MM.1S (cell line): ENCODE data around the gene LRRC25.

ENCODE experiments used
- DNase-seq: peaks from one replicate; pipeline ENCODE4 v3.0.0-alpha.2; 2015
- H2AFZ ChIP-seq: fragments of 300-600 bp; sonication (generic); 2 replicates; pipeline ENCODE4 v1.6.0; 2016; ENCODE audit warnings: antibody characterized with exemption, low read length
- H3F3A ChIP-seq: fragments of 300-600 bp; sonication (generic); 2 replicates; pipeline ENCODE4 v1.6.1; 2016; ENCODE audit warnings: mild to moderate bottlenecking, antibody characterized with exemption, low read length, moderate library complexity, mixed read lengths; ENCODE audit not compliant: insufficient read depth
- H3K27ac ChIP-seq: fragments of 300-600 bp; sonication (generic); 2 replicates; pipeline ENCODE4 v1.5.1; 2016; ENCODE audit warnings: mild to moderate bottlenecking, low read length
- H3K27me3 ChIP-seq: fragments of 300-600 bp; sonication (generic); replicated peaks from 2 replicates; pipeline ENCODE4 v1.6.0; 2016; ENCODE audit warnings: low read length; ENCODE audit not compliant: insufficient read depth
- H3K36me3 ChIP-seq: fragments of 300-600 bp; sonication (generic); replicated peaks from 2 replicates; pipeline ENCODE4 v1.6.1; 2016; ENCODE audit warnings: mild to moderate bottlenecking, low read length, mixed read lengths; ENCODE audit not compliant: insufficient read depth
- H3K4me1 ChIP-seq: fragments of 300-600 bp; sonication (generic); 2 replicates; pipeline ENCODE4 v1.6.1; 2016; ENCODE audit warnings: low read length, mixed read lengths
- H3K4me2 ChIP-seq: fragments of 300-600 bp; sonication (generic); 2 replicates; pipeline ENCODE4 v1.6.0; 2016; ENCODE audit warnings: low read depth, low read length
- H3K4me3 ChIP-seq: fragments of 300-600 bp; sonication (generic); 2 replicates; pipeline ENCODE4 v1.5.1; 2016; ENCODE audit warnings: low read length, mixed read lengths
- H3K79me2 ChIP-seq: fragments of 300-600 bp; sonication (generic); 2 replicates; pipeline ENCODE4 v1.6.1; 2016; ENCODE audit warnings: mixed run types, low read length, mixed read lengths
- H3K9ac ChIP-seq: fragments of 300-600 bp; sonication (generic); 2 replicates; pipeline ENCODE4 v1.6.1; 2016; ENCODE audit warnings: low read length, mixed read lengths
- H3K9me2 ChIP-seq: fragments of 300-600 bp; sonication (generic); replicated peaks from 2 replicates; pipeline ENCODE4 v1.6.1; 2016; ENCODE audit warnings: mild to moderate bottlenecking, low read length, mixed read lengths; ENCODE audit not compliant: insufficient read depth
- H3K9me3 ChIP-seq: fragments of 300-600 bp; sonication (generic); replicated peaks from 2 replicates; pipeline ENCODE4 v1.6.1; 2016; ENCODE audit warnings: mild to moderate bottlenecking, low read length, mixed read lengths; ENCODE audit not compliant: insufficient read depth
- H4K20me1 ChIP-seq: fragments of 300-600 bp; sonication (generic); 2 replicates; pipeline ENCODE4 v1.6.1; 2016; ENCODE audit warnings: mild to moderate bottlenecking, low read length, moderate library complexity, mixed read lengths; ENCODE audit not compliant: insufficient read depth
- EZH2 ChIP-seq: fragments of 300-600 bp; sonication (generic); optimal IDR thresholded peaks from 2 replicates; pipeline ENCODE3; 2017; ENCODE audit warnings: low read depth, mild to moderate bottlenecking, antibody characterized with exemption, low read length, mixed read lengths
- EZH2phosphoT487 ChIP-seq: fragments of 300-600 bp; sonication (generic); IDR thresholded peaks from 2 replicates; pipeline ENCODE4 v1.6.1; 2018; ENCODE audit warnings: antibody characterized with exemption, low read length
- TF ChIP-seq, protein P1 (sequence below): fragments of 300-600 bp; sonication (generic); IDR thresholded peaks from 2 replicates; pipeline ENCODE4 v1.5.1; 2016; ENCODE audit warnings: antibody characterized with exemption, low read length, mixed read lengths

The LRRC25 gene

DNA sequence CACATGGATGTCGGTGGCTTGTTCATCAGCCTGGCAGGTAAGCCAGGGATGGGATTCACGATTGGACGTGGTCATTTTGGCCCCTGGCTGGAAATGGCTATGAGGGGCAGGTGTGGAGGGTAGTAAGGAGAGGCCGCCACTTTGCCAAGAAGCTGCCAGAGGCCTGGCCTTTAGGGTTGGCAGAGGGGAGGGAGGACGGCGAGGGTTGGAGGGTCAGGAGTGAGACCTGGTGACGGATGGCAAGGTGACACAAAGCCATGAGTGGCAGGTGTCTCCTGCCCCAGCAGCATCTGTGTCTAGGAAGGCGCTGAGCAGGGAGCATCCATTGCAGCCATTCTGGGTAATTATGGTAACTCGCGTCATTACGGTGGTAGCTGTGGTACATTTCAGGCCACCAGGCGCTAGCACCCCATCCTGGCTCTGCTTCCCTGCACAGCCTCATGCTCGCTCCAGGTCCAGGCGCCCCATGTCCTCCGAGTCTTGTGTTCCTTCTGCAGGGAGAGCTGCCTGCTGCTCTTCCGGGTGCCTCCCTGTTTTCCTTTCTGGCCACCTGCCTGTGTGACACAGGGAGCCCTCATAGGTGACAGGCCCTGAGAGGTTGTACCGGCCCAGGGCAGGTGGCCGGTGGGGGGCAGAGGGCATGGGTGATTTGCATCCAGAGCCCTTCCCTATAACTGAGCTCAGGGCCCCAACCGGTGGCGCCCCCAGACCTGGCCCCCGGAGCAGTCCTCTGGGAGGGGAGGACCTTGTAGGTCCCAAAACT lies 26.0 kb upstream of the LRRC25 start:
- H4K20me1 ChIP-seq = no peaks in the 10 kb centered on the region
- H3K4me1 ChIP-seq = peaks cover 6% of the 10 kb centered on the region
- H3F3A ChIP-seq = peaks cover 6% of the 10 kb centered on the region
- peaks cover 5% of the 10 kb centered on the region for H3K27me3 ChIP-seq
- TF ChIP-seq EZH2 (no peak), EZH2phosphoT487 (no peak)
- TF ChIP-seq, protein P1, sequence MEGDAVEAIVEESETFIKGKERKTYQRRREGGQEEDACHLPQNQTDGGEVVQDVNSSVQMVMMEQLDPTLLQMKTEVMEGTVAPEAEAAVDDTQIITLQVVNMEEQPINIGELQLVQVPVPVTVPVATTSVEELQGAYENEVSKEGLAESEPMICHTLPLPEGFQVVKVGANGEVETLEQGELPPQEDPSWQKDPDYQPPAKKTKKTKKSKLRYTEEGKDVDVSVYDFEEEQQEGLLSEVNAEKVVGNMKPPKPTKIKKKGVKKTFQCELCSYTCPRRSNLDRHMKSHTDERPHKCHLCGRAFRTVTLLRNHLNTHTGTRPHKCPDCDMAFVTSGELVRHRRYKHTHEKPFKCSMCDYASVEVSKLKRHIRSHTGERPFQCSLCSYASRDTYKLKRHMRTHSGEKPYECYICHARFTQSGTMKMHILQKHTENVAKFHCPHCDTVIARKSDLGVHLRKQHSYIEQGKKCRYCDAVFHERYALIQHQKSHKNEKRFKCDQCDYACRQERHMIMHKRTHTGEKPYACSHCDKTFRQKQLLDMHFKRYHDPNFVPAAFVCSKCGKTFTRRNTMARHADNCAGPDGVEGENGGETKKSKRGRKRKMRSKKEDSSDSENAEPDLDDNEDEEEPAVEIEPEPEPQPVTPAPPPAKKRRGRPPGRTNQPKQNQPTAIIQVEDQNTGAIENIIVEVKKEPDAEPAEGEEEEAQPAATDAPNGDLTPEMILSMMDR = no peak
- H3K9me2 ChIP-seq = no peaks in the 10 kb centered on the region
- H3K4me3 ChIP-seq = no peak overlapping the region
- no peak overlapping the region for H2AFZ ChIP-seq
- H3K9ac ChIP-seq = no peak overlapping the region
- no peaks in the 10 kb centered on the region for H3K79me2 ChIP-seq
- DNase-seq = no peak
- no peaks in the 10 kb centered on the region for H3K36me3 ChIP-seq
- H3K4me2 ChIP-seq = no peak overlapping the region
- no peak overlapping the region for H3K27ac ChIP-seq
- H3K9me3 ChIP-seq = no peaks in the 10 kb centered on the region

DNA sequence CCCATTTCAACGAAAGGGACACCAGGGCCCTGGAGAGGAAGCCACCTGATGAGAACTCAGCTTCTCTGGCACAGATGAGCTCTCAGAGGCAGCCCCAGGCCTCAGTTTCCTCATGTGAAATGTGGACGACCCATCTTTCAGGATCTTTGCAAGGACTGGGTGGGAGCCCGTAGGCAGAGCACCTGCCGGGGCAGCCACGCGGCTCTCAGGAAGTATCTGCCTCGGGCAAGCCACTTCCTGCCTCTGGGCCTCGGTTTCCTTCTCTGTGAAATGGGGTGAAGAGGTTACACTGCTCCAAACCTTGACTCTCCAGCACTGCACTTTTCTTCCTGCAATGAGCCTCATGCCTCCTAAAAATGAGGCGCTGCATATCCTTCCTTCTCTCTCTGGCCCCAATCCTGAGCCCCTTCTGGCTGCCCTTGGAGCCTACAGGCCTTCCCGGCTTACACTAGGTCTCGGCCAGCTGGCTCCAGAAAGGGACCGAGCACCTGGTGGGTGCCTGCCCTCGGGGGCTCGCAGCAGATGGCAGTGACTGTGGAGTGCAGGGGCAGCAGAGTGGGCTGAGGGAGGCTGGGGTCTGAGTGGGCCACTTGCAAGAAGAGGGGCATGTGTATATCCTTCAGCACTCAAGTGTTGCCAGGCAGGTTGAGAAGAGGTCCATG lies 25.2 kb upstream of the LRRC25 start:
- Histone ChIP-seq H3K27ac (no peak overlapping the region), H3K9me2 (no peaks in the 10 kb centered on the region), H3K27me3 (peaks cover 13% of the 10 kb centered on the region), H3F3A (peaks cover 10% of the 10 kb centered on the region), H4K20me1 (no peaks in the 10 kb centered on the region), H3K4me1 (peaks cover 6% of the 10 kb centered on the region), H2AFZ (no peak overlapping the region), H3K4me2 (no peak overlapping the region), H3K4me3 (no peak overlapping the region), H3K36me3 (no peaks in the 10 kb centered on the region), H3K9me3 (no peaks in the 10 kb centered on the region), H3K79me2 (no peaks in the 10 kb centered on the region), H3K9ac (no peak overlapping the region)
- DNase-seq = no peak
- no peak for TF ChIP-seq EZH2phosphoT487
- TF ChIP-seq EZH2 = no peak
- TF ChIP-seq, protein P1 = no peak

DNA sequence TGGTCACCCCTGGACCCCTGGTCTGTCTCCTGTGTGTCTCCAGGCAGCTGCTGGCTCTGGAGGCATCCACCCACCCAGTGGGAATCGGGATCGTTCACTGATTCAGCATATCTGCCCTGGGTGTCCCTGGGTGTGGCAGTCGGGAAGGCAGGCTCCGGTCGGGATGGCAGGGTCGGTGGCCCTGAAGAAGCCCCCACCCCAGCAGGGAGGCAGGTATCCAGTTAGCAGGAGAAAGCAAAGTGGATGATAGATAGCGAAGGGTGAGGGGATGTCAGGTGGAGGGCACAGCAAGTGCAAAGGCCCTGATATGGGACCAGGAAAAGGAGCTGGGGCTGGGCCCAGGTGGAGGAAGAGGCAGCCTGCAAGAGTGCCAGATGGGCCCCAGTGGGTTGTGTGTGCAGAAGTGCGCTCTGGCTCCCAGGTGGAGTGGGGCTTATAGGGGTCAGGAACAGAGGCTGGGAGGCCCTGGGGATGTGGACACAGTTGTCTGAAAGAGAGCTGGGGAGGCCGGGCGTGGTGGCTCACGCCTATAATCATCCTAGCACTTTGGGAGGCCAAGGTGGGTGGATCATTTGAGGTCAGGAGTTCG lies 24.0 kb upstream of the LRRC25 start:
- peaks cover 24% of the 10 kb centered on the region for H3K27me3 ChIP-seq
- H3K4me3 ChIP-seq = no peak overlapping the region
- H3K27ac ChIP-seq = no peak overlapping the region
- no peaks in the 10 kb centered on the region for H3K9me2 ChIP-seq
- no peak overlapping the region for H2AFZ ChIP-seq
- H3F3A ChIP-seq = peaks cover 10% of the 10 kb centered on the region
- no peak overlapping the region for H3K4me2 ChIP-seq
- peaks cover 6% of the 10 kb centered on the region for H3K4me1 ChIP-seq
- H3K9ac ChIP-seq = no peak overlapping the region
- TF ChIP-seq, protein P1 = no peak
- TF ChIP-seq EZH2 (no peak), EZH2phosphoT487 (no peak)
- no peak for DNase-seq
- no peaks in the 10 kb centered on the region for H3K79me2 ChIP-seq
- no peaks in the 10 kb centered on the region for H3K36me3 ChIP-seq
- no peaks in the 10 kb centered on the region for H3K9me3 ChIP-seq
- no peaks in the 10 kb centered on the region for H4K20me1 ChIP-seq
